GM18498 (cell line): ENCODE results near the gene TSPYL1.
"Not testable (repeated sequence)": the region's sequence is repeated elsewhere in the genome, so short reads cannot be mapped to it uniquely, and the experiment has no call there.

Source experiments
- ATAC-seq: cut with Tn5 transposase; IDR thresholded peaks from one replicate; pipeline ENCODE4 v1.9.1; 2021; ENCODE audit warnings: mild to moderate bottlenecking, moderate library complexity; ENCODE audit not compliant: unreplicated experiment

TSPYL1 gene

DNA sequence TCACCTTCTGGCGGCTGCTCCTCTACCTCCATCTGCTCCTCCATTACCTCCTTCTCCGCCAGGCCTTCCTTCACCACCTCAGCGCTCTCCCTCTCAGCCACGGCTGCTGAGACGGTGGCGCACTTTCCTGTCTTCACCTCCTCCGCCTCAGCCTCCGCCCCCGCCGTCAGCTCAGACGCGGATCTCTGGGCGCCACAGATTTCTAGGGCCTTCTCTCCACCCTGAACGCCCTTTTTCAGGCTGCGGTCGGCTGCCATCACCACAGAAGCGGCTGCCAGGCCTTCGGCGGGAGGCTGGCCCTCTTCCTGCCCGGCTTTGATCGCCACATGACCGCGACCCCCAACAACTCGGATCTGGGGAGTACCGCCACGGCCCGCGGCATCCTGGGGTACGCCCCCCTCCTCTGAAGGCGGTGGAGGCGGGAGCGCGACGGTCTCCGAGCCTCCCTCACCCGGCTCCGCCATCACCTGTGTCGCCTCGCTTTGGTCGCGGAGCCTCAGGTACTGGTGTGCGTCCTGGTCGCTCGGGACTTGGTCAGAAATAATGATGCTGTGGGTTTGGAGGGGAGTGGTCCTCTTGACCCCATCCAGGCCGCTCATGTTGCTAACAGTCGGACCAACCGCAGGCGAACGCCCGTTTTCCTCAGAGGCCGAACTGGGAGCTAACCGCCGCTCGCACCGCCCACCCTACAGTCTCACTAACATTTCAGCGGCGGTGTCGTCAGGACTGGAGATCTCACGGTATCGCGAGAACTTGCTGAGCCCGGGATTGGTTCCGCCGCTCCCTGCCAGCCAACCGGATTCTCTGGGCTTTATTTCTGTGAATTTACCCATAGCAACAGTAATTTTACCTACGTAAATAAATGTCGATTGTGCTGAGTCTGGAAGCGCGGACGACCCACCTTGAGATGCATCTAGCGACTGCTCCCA, at the start of gene TSPYL1:
TSS of gene TSPYL1 (minus strand) at position 699 of the 929 bp plus-strand sequence. CDS start at position 599, 100 bp downstream.
- ATAC-seq = peak; percentile 95

DNA sequence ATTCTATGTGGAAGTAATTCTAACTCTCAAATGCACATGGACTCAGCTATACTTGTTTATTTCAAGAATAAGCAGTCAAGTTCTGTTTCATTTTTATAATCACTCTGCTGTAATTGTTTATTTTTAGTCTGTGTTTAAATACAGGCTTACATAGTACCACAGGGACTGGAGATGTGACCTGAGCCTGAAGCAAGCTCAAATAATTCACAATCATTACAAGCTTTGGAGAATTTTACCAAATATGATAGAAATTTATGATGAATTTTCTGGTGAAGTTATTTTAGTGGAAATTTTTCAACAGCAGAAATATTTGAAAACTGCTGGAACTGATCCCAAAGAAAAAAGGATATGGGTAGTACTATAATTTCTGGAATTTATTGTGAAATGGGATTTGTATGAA, 49.4 kb upstream of the TSPYL1 start:
- ATAC-seq = no peak

GRCh38 chr6:116328528-116328903, 48.8 kb upstream of the TSPYL1 start:
- ATAC-seq = no peak

GRCh38 chr6:116327803-116328527, 48.2 kb upstream of the TSPYL1 start:
- no peak for ATAC-seq

GRCh38 chr6:116326996-116327395, 47.3 kb upstream of the TSPYL1 start:
- ATAC-seq = no peak

DNA sequence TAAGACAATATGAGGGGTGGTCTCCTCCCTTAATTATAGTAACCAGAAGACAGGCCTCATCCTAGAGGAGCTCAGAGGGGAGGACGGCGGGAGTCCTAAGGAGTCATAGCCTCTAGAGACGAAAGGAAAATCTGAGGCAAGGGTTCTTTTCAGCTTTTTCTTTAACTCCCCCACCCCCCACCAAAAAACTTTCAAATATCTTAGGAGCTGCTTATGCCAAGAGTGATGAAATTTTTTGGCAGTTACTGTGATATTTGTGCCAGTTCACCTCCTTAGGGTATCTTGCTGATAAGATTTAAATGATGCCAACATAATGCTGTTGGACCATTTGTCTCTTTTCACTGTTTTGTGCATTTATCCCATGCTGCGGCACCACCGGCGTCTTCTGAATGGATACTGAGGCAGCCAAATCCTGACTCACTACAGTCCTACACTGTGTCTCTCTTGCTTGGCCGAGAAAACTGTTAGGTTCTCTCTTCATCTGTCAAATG, 46.5 kb upstream of the TSPYL1 start:
- ATAC-seq = no peak

DNA sequence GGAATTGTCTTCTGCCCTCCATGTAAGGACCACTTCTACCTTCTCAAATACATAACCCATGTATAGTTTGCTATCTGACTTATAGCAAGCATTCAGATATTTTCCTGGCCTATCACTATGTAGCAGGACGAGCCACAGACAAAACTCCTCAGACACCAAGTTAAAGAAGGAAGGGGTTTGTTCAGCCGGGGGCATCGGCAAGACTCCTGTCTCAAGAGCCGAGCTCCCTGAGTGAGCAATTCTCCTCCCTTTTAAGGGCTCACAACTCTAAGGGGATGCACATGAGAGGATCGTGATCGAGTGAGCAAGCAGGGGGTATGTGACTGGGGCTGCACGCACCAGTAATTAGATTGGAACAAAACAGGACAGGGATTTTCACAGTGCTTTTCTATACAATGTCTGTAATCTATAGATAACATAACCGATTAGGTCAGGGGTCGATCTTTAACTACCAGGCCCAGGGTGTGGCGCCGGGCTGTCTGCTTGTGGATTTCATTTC, 46.0 kb upstream of the TSPYL1 start:
- not testable (repeated sequence) for ATAC-seq

DNA sequence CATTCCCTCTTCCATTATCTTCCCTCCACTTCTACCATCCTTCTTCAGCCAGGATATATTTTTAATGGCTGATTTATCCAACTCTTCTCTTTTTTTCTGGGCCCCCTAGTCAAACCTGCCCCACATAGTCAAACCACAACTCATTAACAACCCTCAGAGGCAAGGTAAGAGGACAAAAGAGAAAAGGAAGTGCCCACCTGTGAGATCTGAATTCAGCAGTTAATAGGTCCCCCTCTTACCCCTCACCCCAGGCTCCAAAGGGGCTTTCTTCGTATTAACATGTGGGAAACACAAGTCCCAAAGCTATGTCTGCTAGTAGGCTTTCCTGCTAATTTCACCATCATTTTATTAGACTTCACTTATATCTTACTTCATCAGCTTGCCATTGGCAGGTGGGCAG, 44.1 kb upstream of the TSPYL1 start:
- ATAC-seq = no peak

- not testable (repeated sequence) for ATAC-seq
Measured at GRCh38 chr6:116321933-116322332, 42.2 kb upstream of the TSPYL1 start.

DNA sequence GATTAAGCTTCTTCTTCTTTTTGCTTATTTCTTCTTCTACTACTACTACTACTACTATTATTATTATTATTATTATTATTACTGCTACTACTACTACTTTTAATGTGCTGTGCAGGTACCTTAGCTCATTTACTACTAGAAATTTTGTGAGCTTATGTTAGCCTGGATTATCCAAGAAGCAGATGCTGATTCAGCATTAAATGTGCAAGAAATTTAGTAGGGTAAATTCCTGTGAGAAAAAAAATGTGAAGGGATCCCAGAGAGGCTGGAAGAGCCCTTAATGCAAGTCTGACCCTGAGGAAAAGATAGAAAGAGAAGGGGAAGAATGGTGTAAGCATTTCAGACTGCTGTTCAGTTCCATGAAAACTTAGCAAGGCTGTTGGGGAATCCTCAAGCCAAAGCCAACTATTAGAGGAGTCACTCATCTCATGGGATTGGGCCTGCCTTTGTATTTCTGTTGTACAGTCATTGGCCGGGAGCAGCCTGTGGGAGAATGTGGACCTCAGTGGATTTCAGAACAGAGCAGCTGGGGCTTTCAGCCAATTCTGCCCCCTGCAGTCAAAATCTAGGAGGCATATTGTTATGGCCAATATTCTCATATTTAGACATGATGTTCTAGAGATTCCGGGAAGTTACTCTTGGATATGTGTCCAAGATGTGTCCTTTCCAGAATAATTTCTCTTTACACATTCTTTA, 37.2 kb upstream of the TSPYL1 start:
- no peak for ATAC-seq

- ATAC-seq = no peak
Measured at GRCh38 chr6:116314878-116315277, 35.1 kb upstream of the TSPYL1 start.

DNA sequence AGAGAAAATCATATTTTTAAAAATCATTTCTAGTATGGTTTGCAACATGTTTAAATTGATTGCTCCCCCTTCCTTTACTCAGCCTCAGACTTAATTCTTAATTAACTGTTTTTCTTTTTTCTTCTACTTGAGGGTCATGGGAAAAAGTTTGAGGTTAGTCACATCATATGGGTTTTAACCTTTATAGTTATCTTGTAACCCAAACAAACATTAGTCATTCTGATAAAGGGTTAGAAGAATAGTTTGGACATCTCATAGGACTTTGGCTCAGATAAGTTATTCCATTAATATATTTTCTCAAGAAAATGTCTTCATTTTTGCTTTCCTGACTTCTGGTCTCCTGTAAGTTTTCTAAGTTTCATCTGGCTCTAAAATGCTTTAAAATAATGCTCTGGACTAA, 34.5 kb upstream of the TSPYL1 start:
- no peak for ATAC-seq

GRCh38 chr6:116313101-116313776, 33.5 kb upstream of the TSPYL1 start:
- no peak for ATAC-seq

DNA sequence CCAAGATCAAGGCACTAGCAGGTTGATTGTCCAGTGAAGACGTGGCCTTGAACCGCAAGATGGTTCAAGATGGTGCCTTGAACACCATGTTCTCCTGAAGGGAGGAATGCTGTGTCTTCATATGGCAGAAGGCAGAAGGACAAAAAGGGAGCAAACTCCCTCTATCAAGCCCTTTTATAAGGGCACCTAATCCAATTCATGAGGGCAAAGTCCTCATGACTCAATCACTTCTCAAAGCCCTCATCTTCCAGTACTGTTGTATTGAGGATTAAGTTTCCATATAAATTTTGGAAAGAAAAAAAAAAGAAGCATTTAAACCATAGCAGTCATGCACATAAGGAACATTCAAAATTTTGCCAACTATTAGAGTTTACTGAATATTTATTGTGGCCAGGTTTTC, 29.9 kb upstream of the TSPYL1 start:
- no peak for ATAC-seq

GRCh38 chr6:116309001-116309400, 29.3 kb upstream of the TSPYL1 start:
- ATAC-seq = no peak

- no peak for ATAC-seq
Measured at GRCh38 chr6:116307633-116308032, 27.9 kb upstream of the TSPYL1 start.

DNA sequence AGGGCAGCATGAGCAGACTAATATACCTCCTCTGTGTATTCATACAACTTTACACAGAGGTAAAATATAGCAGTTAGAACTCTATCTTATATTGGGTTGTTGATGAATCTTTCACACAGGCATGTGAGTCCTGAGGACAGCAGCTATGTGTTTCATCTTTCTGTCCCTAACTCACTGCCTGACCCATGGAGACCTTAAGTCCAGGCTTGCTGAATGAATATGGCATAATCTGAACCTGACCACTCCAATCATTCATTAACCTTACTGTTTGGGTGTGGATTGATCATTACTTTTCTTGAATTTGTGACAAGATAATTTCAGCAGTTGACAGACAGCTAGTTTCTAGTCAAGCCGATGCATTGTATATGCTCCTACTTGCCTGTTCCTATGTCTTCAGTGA, 27.3 kb upstream of the TSPYL1 start:
- ATAC-seq = no peak

DNA sequence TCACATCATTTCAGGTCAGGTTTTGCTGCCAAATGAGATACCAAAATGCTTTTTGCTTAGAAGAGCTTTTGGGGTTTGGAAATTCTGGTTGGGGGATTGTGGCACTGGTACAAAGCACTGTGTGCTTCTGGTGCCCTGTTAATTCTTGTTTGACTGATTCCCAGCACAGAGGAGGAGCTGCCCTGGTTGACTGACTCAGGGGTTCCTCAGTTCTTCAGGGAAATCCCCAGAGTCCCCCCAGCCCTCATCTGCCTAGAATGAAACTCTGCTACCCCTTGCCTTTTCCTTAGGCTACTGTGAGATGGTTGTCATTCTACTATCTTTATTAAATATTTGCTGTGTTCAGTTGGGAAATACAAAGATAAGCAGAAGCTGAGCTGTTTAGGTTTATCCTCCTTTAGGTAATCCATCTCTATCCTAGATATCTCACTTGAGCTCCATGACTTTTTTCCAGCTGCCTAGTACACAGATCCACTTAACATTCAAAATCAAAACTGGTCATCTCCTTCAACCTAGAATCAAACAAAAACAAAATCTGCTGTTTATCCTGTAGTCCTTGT, 24.9 kb upstream of the TSPYL1 start:
- ATAC-seq = no peak

DNA sequence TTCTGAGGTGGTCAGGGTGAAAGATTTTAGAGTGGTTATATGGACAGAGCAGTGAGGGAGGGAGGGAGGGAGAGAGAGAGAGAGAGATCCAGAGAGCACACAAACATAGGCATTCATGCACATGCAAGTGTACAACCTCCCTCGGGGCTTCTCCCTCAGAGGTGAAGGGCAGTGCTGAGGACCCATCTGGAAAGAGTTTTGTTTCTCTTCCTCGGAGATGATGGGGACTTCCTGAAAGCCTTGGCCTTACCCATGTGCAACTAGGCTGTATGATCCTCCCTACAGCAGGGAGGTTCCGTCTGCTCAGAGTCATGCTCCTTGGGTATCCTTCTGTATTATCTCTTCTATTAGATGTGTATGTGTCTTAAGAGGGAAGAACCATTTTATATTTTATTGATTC, 21.4 kb upstream of the TSPYL1 start:
- no peak for ATAC-seq

GRCh38 chr6:116300566-116300965, 20.8 kb upstream of the TSPYL1 start:
- ATAC-seq = no peak
